ENCODE measurements around the gene MPL.
A peak's percentile ranks its signal among the peaks of the same experiment; 100 is the strongest.

MPL gene

GRCh38 chr1:43337588-43337987, at the start of gene MPL:
Gene MPL (plus strand): TSS chr1:43337818. CDS start chr1:43337849, 31 bp downstream.
- DNase-seq (ENCODE audit: low spot score): no peak

GRCh38 chr1:43288058-43288784, 49.4 kb upstream of the MPL start:
- no peak for DNase-seq (ENCODE audit: low spot score)

- no peak for DNase-seq (ENCODE audit: low spot score)
Measured at GRCh38 chr1:43288785-43289706, 48.6 kb upstream of the MPL start.

- no peak for DNase-seq (ENCODE audit: low spot score)
Measured at GRCh38 chr1:43292216-43292615, 45.4 kb upstream of the MPL start.

GRCh38 chr1:43292679-43293078, 44.9 kb upstream of the MPL start:
- DNase-seq (ENCODE audit: low spot score): no peak

- DNase-seq (ENCODE audit: low spot score): no peak
Measured at GRCh38 chr1:43293176-43293575, 44.4 kb upstream of the MPL start.

- peak; percentile 81 for DNase-seq (ENCODE audit: low spot score)
Measured at GRCh38 chr1:43293896-43294760, 43.5 kb upstream of the MPL start.

GRCh38 chr1:43294761-43295160, 42.9 kb upstream of the MPL start:
- DNase-seq (ENCODE audit: low spot score): no peak

GRCh38 chr1:43296207-43296606, 41.4 kb upstream of the MPL start:
- no peak for DNase-seq (ENCODE audit: low spot score)

GRCh38 chr1:43298055-43298454, 39.6 kb upstream of the MPL start:
- no peak for DNase-seq (ENCODE audit: low spot score)

- no peak for DNase-seq (ENCODE audit: low spot score)
Measured at GRCh38 chr1:43299101-43299500, 38.5 kb upstream of the MPL start.

- no peak for DNase-seq (ENCODE audit: low spot score)
Measured at GRCh38 chr1:43300378-43301094, 37.1 kb upstream of the MPL start, which contains the start of gene TIE1. Gene TIE1 (plus strand): TSS chr1:43300982. CDS start chr1:43301072, 90 bp downstream.

- DNase-seq (ENCODE audit: low spot score): no peak
Measured at GRCh38 chr1:43302201-43302600, 35.4 kb upstream of the MPL start.

GRCh38 chr1:43302721-43303470, 34.7 kb upstream of the MPL start:
- DNase-seq (ENCODE audit: low spot score): no peak

- no peak for DNase-seq (ENCODE audit: low spot score)
Measured at GRCh38 chr1:43303471-43304313, 33.9 kb upstream of the MPL start.

GRCh38 chr1:43304314-43304681, 33.3 kb upstream of the MPL start:
- DNase-seq (ENCODE audit: low spot score): no peak

GRCh38 chr1:43304771-43305300, 32.8 kb upstream of the MPL start:
- DNase-seq (ENCODE audit: low spot score): no peak

GRCh38 chr1:43305461-43305860, 32.2 kb upstream of the MPL start:
- no peak for DNase-seq (ENCODE audit: low spot score)

- DNase-seq (ENCODE audit: low spot score): no peak
Measured at GRCh38 chr1:43305926-43306687, 31.5 kb upstream of the MPL start.

All from AG20443 (cell line).